NOMO-1 (cell line): ENCODE data around the gene MINAR2.

ENCODE experiments used
- DNase-seq, 2 experiments: peaks; one replicate each; lab custom pipeline; 2025; ENCODE audit not compliant: unreplicated experiment in 2 of 2; lab: John Stamatoyannopoulos, UW

The MINAR2 gene

GRCh38 chr5:129771058-129771838 is 23.4 kb downstream of the MINAR2 start:
- peak; percentile 41 to 61 for DNase-seq

DNA sequence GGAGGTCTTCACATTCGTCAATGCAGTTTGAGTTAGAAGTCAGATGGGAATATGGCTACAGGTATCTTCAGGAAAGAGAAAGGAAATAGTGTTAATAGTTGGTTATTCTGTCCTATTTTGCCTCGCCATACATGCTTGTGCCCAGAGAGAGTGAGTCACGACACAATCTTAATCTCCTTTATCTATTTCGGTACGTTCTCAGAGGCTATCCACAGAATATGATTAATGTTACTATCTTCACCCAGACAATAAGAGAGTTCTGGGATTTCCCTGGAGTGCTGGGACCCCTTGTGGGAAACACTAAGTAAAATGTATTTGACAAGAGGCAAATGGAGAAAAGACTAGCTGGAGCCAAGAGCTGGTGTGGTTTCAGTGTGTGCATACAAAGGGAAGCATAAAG is 25.5 kb downstream of the MINAR2 start:
- DNase-seq: no peak

GRCh38 chr5:129781594-129781993 is 33.7 kb downstream of the MINAR2 start:
- DNase-seq: no peak

DNA sequence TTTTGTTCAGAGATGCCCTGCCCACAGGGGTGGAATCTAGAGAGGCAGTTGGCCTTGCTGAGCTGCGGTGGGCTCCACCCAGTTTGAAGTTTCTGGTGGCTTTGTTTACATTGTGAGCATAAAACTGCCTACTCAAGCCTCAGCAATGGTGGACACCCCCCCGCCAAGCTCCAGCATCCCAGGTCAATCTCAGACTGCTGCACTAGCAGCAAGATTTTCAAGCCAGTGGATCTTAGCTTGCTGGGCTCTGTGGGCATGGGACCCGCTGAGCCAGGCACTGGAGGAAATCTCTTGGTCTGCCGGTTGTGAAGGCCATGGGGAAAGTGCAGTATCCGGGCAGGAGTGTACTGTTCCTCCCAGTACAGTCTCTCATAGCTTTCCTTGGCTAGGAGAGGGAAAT is 55.5 kb downstream of the MINAR2 start:
- no peak for DNase-seq

- DNase-seq: no peak
Measured at GRCh38 chr5:129804705-129805104, 56.8 kb downstream of the MINAR2 start.

- no peak for DNase-seq
Measured at GRCh38 chr5:129807162-129807814, 59.4 kb downstream of the MINAR2 start.
